ENCODE measurements around the gene KLHDC4. TPM values are rescaled to one million over a fixed set of nuclear protein-coding genes. Genes with fewer than 3 reads are reported as not detected.

Gene KLHDC4
- total RNA-seq, 1 experiment from 2014 or later: 50.7 TPM

DNA sequence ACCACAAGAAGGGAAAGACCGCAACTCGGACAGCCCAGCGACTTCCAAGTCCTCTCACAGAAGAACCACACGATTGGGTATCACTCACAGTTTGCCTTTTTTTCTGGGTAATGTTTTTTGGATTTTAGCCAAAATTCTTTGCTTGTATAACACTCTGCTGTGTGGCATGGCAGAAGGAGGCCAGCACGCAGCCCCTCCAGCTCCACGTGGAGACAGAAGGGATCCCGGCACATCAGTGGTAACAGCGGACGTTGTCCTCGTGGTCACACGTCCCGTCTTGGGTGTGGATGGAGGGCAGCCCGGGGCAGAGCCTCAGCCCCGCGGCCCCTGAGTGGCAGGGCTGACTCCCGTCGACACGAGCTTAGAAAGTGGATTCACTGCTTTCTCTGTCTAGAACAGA is 69.1 kb downstream of the KLHDC4 start:
- DNase-seq (ENCODE audit: low read depth, low spot score) (no peak), ATAC-seq (no peak)
- ChIA-PET POLR2A (no interaction called here), CTCF (no interaction called here)
- no peaks in the 10 kb centered on the region for H3K27me3 ChIP-seq (ENCODE audit: control insufficient read depth, insufficient read depth, low read length)
- no peak for TF ChIP-seq REST (IDR thresholded peaks at IDR 0.05; ENCODE audit: insufficient read depth in 1 of 2, low read depth in 2 of 2, low read length in 1 of 2)
- TF ChIP-seq POLR2AphosphoS5 (IDR thresholded peaks at IDR 0.05; ENCODE audit: low read depth, low read length): no peak
- TF ChIP-seq TCF7L2 (IDR thresholded peaks at IDR 0.05; ENCODE audit: low read depth, low read length): no peak
- TF ChIP-seq SIN3A (IDR thresholded peaks at IDR 0.05; ENCODE audit: borderline replicate concordance, insufficient read depth, low read depth, low read length): no peak
- TF ChIP-seq, protein P1, sequence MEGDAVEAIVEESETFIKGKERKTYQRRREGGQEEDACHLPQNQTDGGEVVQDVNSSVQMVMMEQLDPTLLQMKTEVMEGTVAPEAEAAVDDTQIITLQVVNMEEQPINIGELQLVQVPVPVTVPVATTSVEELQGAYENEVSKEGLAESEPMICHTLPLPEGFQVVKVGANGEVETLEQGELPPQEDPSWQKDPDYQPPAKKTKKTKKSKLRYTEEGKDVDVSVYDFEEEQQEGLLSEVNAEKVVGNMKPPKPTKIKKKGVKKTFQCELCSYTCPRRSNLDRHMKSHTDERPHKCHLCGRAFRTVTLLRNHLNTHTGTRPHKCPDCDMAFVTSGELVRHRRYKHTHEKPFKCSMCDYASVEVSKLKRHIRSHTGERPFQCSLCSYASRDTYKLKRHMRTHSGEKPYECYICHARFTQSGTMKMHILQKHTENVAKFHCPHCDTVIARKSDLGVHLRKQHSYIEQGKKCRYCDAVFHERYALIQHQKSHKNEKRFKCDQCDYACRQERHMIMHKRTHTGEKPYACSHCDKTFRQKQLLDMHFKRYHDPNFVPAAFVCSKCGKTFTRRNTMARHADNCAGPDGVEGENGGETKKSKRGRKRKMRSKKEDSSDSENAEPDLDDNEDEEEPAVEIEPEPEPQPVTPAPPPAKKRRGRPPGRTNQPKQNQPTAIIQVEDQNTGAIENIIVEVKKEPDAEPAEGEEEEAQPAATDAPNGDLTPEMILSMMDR (IDR thresholded peaks at IDR 0.05): no peak
- intact Hi-C loops (cut with micrococcal nuclease; ENCODE audit: unreplicated experiment) (no loop called here), in situ Hi-C loops (cut with HindIII; ENCODE audit: low pct_unique_long_range_greater_than_20kb, low sequenced_read_pairs) (no loop called here)
- no peak overlapping the region for H3K27ac ChIP-seq (ENCODE audit: low read length)
- H3K9me3 ChIP-seq (ENCODE audit: control insufficient read depth, insufficient read depth, low read depth, low read length): no peaks in the 10 kb centered on the region
- no TSS peak for BruUV-seq (replicated peaks)
- no peaks in the 10 kb centered on the region for H3K4me1 ChIP-seq (ENCODE audit: control insufficient read depth, insufficient read depth, low read length)
- no peaks in the 10 kb centered on the region for H3K36me3 ChIP-seq (ENCODE audit: control insufficient read depth, insufficient read depth, low read length)
- no peak overlapping the region for H3K4me3 ChIP-seq (ENCODE audit: low read depth in 2 of 2, low read length in 2 of 2)

DNA sequence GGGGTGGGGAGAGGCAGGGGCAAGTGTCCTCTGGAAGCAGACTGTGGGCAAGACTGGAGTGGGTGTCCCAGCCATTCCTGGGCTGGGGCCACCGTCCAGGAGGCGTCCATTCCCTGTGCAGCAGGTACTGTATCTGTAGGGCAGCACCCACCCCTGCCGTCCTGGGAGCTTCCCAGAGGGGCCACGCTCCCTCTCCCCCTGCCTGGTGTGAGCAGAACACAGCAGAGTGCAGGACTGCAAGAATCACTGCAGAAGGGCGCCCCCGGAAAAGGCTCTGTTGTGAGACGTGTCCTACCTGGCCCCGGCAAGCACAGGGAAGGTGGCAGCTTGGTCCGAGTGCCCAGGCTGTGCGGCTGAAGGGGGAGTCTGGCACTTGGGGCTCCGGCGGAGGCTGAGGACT is 70.3 kb downstream of the KLHDC4 start:
- Histone ChIP-seq H3K9me3 (ENCODE audit: control insufficient read depth, insufficient read depth, low read depth, low read length) (no peaks in the 10 kb centered on the region), H3K36me3 (ENCODE audit: control insufficient read depth, insufficient read depth, low read length) (no peaks in the 10 kb centered on the region), H3K4me3 (ENCODE audit: low read depth in 2 of 2, low read length in 2 of 2) (no peak overlapping the region), H3K27me3 (ENCODE audit: control insufficient read depth, insufficient read depth, low read length) (no peaks in the 10 kb centered on the region), H3K4me1 (ENCODE audit: control insufficient read depth, insufficient read depth, low read length) (no peaks in the 10 kb centered on the region), H3K27ac (ENCODE audit: low read length) (no peak overlapping the region)
- TF ChIP-seq, protein P1 (IDR thresholded peaks at IDR 0.05): no peak
- TF ChIP-seq POLR2AphosphoS5 (IDR thresholded peaks at IDR 0.05; ENCODE audit: low read depth, low read length) (no peak), TCF7L2 (IDR thresholded peaks at IDR 0.05; ENCODE audit: low read depth, low read length) (no peak), SIN3A (IDR thresholded peaks at IDR 0.05; ENCODE audit: borderline replicate concordance, insufficient read depth, low read depth, low read length) (no peak), REST (IDR thresholded peaks at IDR 0.05; ENCODE audit: insufficient read depth in 1 of 2, low read depth in 2 of 2, low read length in 1 of 2) (no peak)
- in situ Hi-C loops (cut with HindIII; ENCODE audit: low pct_unique_long_range_greater_than_20kb, low sequenced_read_pairs) (no loop called here), intact Hi-C loops (cut with micrococcal nuclease; ENCODE audit: unreplicated experiment) (no loop called here)
- DNase-seq (ENCODE audit: low read depth, low spot score): no peak
- BruUV-seq (replicated peaks): no TSS peak
- ChIA-PET CTCF (no interaction called here), POLR2A (no interaction called here)
- ATAC-seq: no peak
